Measurements from ENCODE around the gene RPS6KC1. TPM values are rescaled to one million over a fixed set of nuclear protein-coding genes. Genes with fewer than 3 reads are reported as not detected.
A peak's percentile ranks its signal among the peaks of the same experiment; 100 is the strongest.

RPS6KC1 gene
- total RNA-seq, 1 donor from 2014 or later: 25.6 TPM

GRCh38 chr1:213183036-213183672, 132.1 kb downstream of the RPS6KC1 start:
- Histone ChIP-seq H3K9ac (ENCODE audit: low read length) (no peak overlapping the region), H3K79me2 (ENCODE audit: insufficient read depth, low read length) (no peaks in the 10 kb centered on the region), H3K9me3 (ENCODE audit: insufficient read depth, low read depth, low read length) (no peaks in the 10 kb centered on the region), H3K4me3 (ENCODE audit: insufficient read depth, low read depth, low read length) (no peak overlapping the region), H4K20me1 (ENCODE audit: insufficient read depth, low read length) (no peaks in the 10 kb centered on the region), H3K4me2 (ENCODE audit: low read length) (no peak overlapping the region), H3K27ac (ENCODE audit: low read depth, low read length) (no peak overlapping the region), H2AFZ (ENCODE audit: low read depth, low read length) (no peak overlapping the region), H3K27me3 (ENCODE audit: insufficient read depth, low read length) (no peaks in the 10 kb centered on the region), H3K36me3 (ENCODE audit: insufficient read depth, low read length) (no peaks in the 10 kb centered on the region), H3K4me1 (ENCODE audit: insufficient read depth, low read length) (no peaks in the 10 kb centered on the region)
- Mint-ChIP-seq H3K4me1 (ENCODE audit: low read depth, unreplicated experiment) (no peaks in the 10 kb centered on the region), H3K27me3 (ENCODE audit: low read depth, unreplicated experiment) (no peaks in the 10 kb centered on the region), H3K36me3 (ENCODE audit: low read depth, unreplicated experiment) (peaks cover 26% of the 10 kb centered on the region), H3K27ac (ENCODE audit: unreplicated experiment) (no peak overlapping the region), H3K4me3 (ENCODE audit: unreplicated experiment) (no peak overlapping the region), H3K9me3 (ENCODE audit: unreplicated experiment) (peaks cover 11% of the 10 kb centered on the region)
- TF ChIP-seq CTCF (IDR thresholded peaks at IDR 0.05; ENCODE audit: insufficient read depth, low read depth, low read length) (no peak), EZH2 (IDR thresholded peaks at IDR 0.05; ENCODE audit: insufficient read depth, low read length) (no peak)
- no peak for DNase-seq (ENCODE audit: low read depth)
- FAIRE-seq: no peak

GRCh38 chr1:213186168-213186567, 135.1 kb downstream of the RPS6KC1 start:
- no peak for FAIRE-seq
- H3K4me1 Mint-ChIP-seq (ENCODE audit: low read depth, unreplicated experiment): no peaks in the 10 kb centered on the region
- DNase-seq (ENCODE audit: low read depth): no peak
- Histone ChIP-seq H3K4me1 (ENCODE audit: insufficient read depth, low read length) (no peaks in the 10 kb centered on the region), H3K36me3 (ENCODE audit: insufficient read depth, low read length) (no peaks in the 10 kb centered on the region), H4K20me1 (ENCODE audit: insufficient read depth, low read length) (no peaks in the 10 kb centered on the region), H3K4me3 (ENCODE audit: insufficient read depth, low read depth, low read length) (no peak overlapping the region), H3K79me2 (ENCODE audit: insufficient read depth, low read length) (no peaks in the 10 kb centered on the region), H3K9me3 (ENCODE audit: insufficient read depth, low read depth, low read length) (no peaks in the 10 kb centered on the region), H3K27ac (ENCODE audit: low read depth, low read length) (no peak overlapping the region), H3K27me3 (ENCODE audit: insufficient read depth, low read length) (no peaks in the 10 kb centered on the region), H3K9ac (ENCODE audit: low read length) (no peak overlapping the region), H2AFZ (ENCODE audit: low read depth, low read length) (no peak overlapping the region), H3K4me2 (ENCODE audit: low read length) (no peak overlapping the region)
- no peaks in the 10 kb centered on the region for H3K27me3 Mint-ChIP-seq (ENCODE audit: low read depth, unreplicated experiment)
- peaks cover 24% of the 10 kb centered on the region for H3K36me3 Mint-ChIP-seq (ENCODE audit: low read depth, unreplicated experiment)
- no peak overlapping the region for H3K4me3 Mint-ChIP-seq (ENCODE audit: unreplicated experiment)
- H3K9me3 Mint-ChIP-seq (ENCODE audit: unreplicated experiment): peaks cover 11% of the 10 kb centered on the region
- H3K27ac Mint-ChIP-seq (ENCODE audit: unreplicated experiment): no peak overlapping the region
- TF ChIP-seq EZH2 (IDR thresholded peaks at IDR 0.05; ENCODE audit: insufficient read depth, low read length) (no peak), CTCF (IDR thresholded peaks at IDR 0.05; ENCODE audit: insufficient read depth, low read depth, low read length) (no peak)

GRCh38 chr1:213192026-213192425, 141.0 kb downstream of the RPS6KC1 start:
- no peak overlapping the region for H3K27ac Mint-ChIP-seq (ENCODE audit: unreplicated experiment)
- no peak overlapping the region for H3K4me2 ChIP-seq (ENCODE audit: low read length)
- peaks cover 3% of the 10 kb centered on the region for H3K79me2 ChIP-seq (ENCODE audit: insufficient read depth, low read length)
- no peaks in the 10 kb centered on the region for H3K9me3 ChIP-seq (ENCODE audit: insufficient read depth, low read depth, low read length)
- no peak overlapping the region for H3K9ac ChIP-seq (ENCODE audit: low read length)
- no peak overlapping the region for H3K27ac ChIP-seq (ENCODE audit: low read depth, low read length)
- H2AFZ ChIP-seq (ENCODE audit: low read depth, low read length): no peak overlapping the region
- peaks cover 2% of the 10 kb centered on the region for H4K20me1 ChIP-seq (ENCODE audit: insufficient read depth, low read length)
- H3K4me1 ChIP-seq (ENCODE audit: insufficient read depth, low read length): no peaks in the 10 kb centered on the region
- DNase-seq (ENCODE audit: low read depth): peak; percentile 24
- H3K36me3 ChIP-seq (ENCODE audit: insufficient read depth, low read length): no peaks in the 10 kb centered on the region
- no peaks in the 10 kb centered on the region for H3K27me3 ChIP-seq (ENCODE audit: insufficient read depth, low read length)
- TF ChIP-seq EZH2 (IDR thresholded peaks at IDR 0.05; ENCODE audit: insufficient read depth, low read length) (no peak), CTCF (IDR thresholded peaks at IDR 0.05; ENCODE audit: insufficient read depth, low read depth, low read length) (no peak)
- no peaks in the 10 kb centered on the region for H3K4me1 Mint-ChIP-seq (ENCODE audit: low read depth, unreplicated experiment)
- peaks cover 7% of the 10 kb centered on the region for H3K36me3 Mint-ChIP-seq (ENCODE audit: low read depth, unreplicated experiment)
- H3K4me3 Mint-ChIP-seq (ENCODE audit: unreplicated experiment): no peak overlapping the region
- no peak for FAIRE-seq
- H3K27me3 Mint-ChIP-seq (ENCODE audit: low read depth, unreplicated experiment): no peaks in the 10 kb centered on the region
- no peak overlapping the region for H3K4me3 ChIP-seq (ENCODE audit: insufficient read depth, low read depth, low read length)
- no peaks in the 10 kb centered on the region for H3K9me3 Mint-ChIP-seq (ENCODE audit: unreplicated experiment)

All from astrocyte (in vitro differentiated cells and primary cell).